Smooth muscle cell (in vitro differentiated cells): ENCODE measurements around the gene CCDC12. TPM values are rescaled to one million over a fixed set of nuclear protein-coding genes. Genes with fewer than 3 reads are reported as not detected.

Source experiments
- DNase-seq: peaks from one replicate; lab custom pipeline; 2025; ENCODE audit not compliant: unreplicated experiment; lab: John Stamatoyannopoulos, UW
- H2AFZ ChIP-seq: fragments of 200-600 bp; sonication (generic); 2 replicates; pipeline ENCODE4 v1.6.0; 2016; ENCODE audit warnings: antibody characterized with exemption, low read depth, mild to moderate bottlenecking
- H3F3A ChIP-seq: fragments of 200-600 bp; sonication (generic); 2 replicates; pipeline ENCODE4 v1.6.0; 2017; ENCODE audit warnings: antibody characterized with exemption, low read depth
- H3K27ac ChIP-seq: fragments of 200-600 bp; sonication (generic); 2 replicates; pipeline ENCODE4 v1.5.1; 2016; ENCODE audit warnings: low read depth, mild to moderate bottlenecking
- H3K27me3 ChIP-seq: fragments of 200-600 bp; sonication (generic); 2 replicates; pipeline ENCODE4 v1.6.1; 2016; ENCODE audit warnings: low read depth, mild to moderate bottlenecking
- H3K36me3 ChIP-seq: fragments of 200-600 bp; sonication (generic); 2 replicates; pipeline ENCODE4 v1.5.1; 2016; ENCODE audit warnings: low read depth
- H3K4me1 ChIP-seq: fragments of 200-600 bp; sonication (generic); 2 replicates; pipeline ENCODE4 v1.5.1; 2016; ENCODE audit warnings: low read depth
- H3K4me2 ChIP-seq: fragments of 200-600 bp; sonication (generic); 2 replicates; pipeline ENCODE4 v1.6.0; 2016; ENCODE audit warnings: mild to moderate bottlenecking
- H3K4me3 ChIP-seq: fragments of 200-600 bp; sonication (generic); 2 replicates; pipeline ENCODE4 v1.5.1; 2016; ENCODE audit warnings: mild to moderate bottlenecking
- H3K79me2 ChIP-seq: fragments of 200-600 bp; sonication (generic); 2 replicates; pipeline ENCODE4 v1.6.0; 2016; ENCODE audit warnings: low read depth, mild to moderate bottlenecking
- H3K9ac ChIP-seq: fragments of 200-600 bp; sonication (generic); 2 replicates; pipeline ENCODE4 v1.6.0; 2016; ENCODE audit warnings: low read depth
- H3K9me3 ChIP-seq: fragments of 200-600 bp; sonication (generic); replicated peaks from 2 replicates; pipeline ENCODE4 v1.5.1; 2016; ENCODE audit warnings: low read depth
- H4K20me1 ChIP-seq: fragments of 200-600 bp; sonication (generic); 2 replicates; pipeline ENCODE4 v1.6.0; 2016; ENCODE audit warnings: low read depth
- WGBS: methylation state at CpG from one replicate; pipeline ENCODE4 v1.1.7; 2016; ENCODE audit warnings: low lambda C conversion rate; 5-methylcytosine and 5-hydroxymethylcytosine counted together
- polyA plus RNA-seq: library from polyadenylated mRNA; unstranded; fragments of >200 nt; fragmentation: Nextera tagmentation; extraction: Ambion mirVana; gene quantifications from 2 replicates; pipeline ENCODE4 v1.2.1, GENCODE V29; 2016
- total RNA-seq: library from RNA; depleted of rRNA; stranded (reverse); fragments of >200 nt; gene quantifications from 2 replicates; pipeline ENCODE4 v1.2.3, GENCODE V29; 2014
- TF ChIP-seq, protein P1 (sequence below): fragments of 200-600 bp; sonication (generic); IDR thresholded peaks from 2 replicates; pipeline ENCODE4 v1.5.1; 2017; ENCODE audit warnings: borderline replicate concordance, mild to moderate bottlenecking, antibody characterized with exemption; ENCODE audit not compliant: insufficient read depth, poor library complexity, severe bottlenecking

CCDC12 gene
- total and polyA plus RNA-seq, 2 experiments from 2014 or later, result 23.9 to 52.4 TPM

DNA sequence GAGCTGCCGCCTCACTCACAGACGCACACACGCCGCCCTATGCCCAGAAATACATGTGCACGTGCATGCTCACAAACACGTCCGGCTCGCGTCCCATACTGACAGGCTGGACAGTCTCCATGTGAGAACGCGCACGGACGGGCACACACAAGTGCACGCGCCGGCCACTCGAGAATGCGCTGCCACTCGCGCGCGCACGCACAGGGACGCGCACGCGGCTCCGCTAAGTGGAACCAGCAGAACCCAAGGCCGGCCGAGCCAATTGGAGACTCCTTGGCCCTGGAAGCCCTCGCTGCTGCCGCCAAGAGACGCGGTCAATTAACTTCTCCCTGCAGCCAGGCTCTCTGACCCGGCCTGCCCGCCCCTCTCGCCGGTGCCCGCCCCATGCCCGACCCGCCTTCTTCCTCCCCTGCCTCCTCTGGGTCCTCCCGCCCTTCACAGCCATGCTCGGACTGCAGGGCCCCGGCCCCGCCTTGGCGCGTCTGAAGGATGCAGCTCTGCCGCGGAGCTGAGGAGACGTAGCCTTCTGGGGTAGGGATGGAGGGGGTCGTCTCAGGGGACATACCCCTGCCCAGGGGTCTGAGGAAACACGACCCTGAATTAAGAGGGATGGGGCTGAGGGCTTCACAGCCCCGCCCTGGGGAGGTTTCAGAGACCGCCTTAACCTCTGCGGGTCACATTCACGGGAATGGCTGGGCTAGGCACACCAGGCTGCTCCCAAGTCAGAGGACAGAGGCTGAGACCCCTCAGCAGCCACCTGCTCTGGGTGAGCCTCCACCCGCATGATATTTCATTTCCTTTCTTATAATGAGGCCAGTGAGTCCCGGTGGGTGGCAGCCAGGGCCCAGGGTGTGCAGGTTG lies 84.0 kb downstream of the CCDC12 start:
- Histone ChIP-seq H3K4me3 (peak overlapping the region; percentile 51), H2AFZ (no peak overlapping the region), H3K4me1 (no peaks in the 10 kb centered on the region), H3K9me3 (no peaks in the 10 kb centered on the region), H3K27ac (no peak overlapping the region), H3F3A (no peaks in the 10 kb centered on the region), H3K9ac (no peak overlapping the region), H4K20me1 (peaks cover 58% of the 10 kb centered on the region), H3K27me3 (no peaks in the 10 kb centered on the region), H3K4me2 (peak overlapping the region; percentile 92), H3K36me3 (no peaks in the 10 kb centered on the region), H3K79me2 (peaks cover 6% of the 10 kb centered on the region)
- TF ChIP-seq, protein P1, sequence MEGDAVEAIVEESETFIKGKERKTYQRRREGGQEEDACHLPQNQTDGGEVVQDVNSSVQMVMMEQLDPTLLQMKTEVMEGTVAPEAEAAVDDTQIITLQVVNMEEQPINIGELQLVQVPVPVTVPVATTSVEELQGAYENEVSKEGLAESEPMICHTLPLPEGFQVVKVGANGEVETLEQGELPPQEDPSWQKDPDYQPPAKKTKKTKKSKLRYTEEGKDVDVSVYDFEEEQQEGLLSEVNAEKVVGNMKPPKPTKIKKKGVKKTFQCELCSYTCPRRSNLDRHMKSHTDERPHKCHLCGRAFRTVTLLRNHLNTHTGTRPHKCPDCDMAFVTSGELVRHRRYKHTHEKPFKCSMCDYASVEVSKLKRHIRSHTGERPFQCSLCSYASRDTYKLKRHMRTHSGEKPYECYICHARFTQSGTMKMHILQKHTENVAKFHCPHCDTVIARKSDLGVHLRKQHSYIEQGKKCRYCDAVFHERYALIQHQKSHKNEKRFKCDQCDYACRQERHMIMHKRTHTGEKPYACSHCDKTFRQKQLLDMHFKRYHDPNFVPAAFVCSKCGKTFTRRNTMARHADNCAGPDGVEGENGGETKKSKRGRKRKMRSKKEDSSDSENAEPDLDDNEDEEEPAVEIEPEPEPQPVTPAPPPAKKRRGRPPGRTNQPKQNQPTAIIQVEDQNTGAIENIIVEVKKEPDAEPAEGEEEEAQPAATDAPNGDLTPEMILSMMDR, result no peak
- 7% methylated on average over 58 of the region's 58 CpGs for WGBS
- peak; percentile 52 for DNase-seq

DNA sequence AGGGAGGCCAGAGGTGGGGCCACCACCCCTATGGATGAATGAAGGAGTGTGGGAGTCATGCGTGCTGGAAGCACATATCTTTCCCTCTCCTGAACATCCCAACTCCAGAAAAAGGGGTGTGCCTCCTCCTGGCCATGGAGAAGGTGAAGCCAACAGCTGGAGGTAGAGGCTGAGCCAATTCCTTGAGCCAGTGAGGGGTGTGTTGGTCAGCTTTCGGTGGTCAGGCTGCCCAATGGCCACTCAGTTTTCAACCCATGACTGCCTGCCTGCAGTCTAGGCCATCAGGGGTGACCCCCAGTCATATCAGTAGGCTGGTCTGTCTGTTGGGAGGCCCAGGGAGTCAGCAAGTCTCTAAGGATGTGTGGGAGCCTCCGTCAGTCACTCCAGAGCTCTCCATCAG lies 85.4 kb downstream of the CCDC12 start:
- Histone ChIP-seq H3K9me3 (no peaks in the 10 kb centered on the region), H2AFZ (no peak overlapping the region), H3K27ac (no peak overlapping the region), H3F3A (no peaks in the 10 kb centered on the region), H3K4me1 (no peaks in the 10 kb centered on the region), H3K4me3 (no peak overlapping the region), H3K79me2 (peaks cover 13% of the 10 kb centered on the region), H4K20me1 (peaks cover 65% of the 10 kb centered on the region), H3K4me2 (no peak overlapping the region), H3K27me3 (no peaks in the 10 kb centered on the region), H3K9ac (no peak overlapping the region), H3K36me3 (no peaks in the 10 kb centered on the region)
- 93% methylated on average over 3 of the region's 3 CpGs for WGBS
- no peak for DNase-seq
- TF ChIP-seq, protein P1, result no peak

DNA sequence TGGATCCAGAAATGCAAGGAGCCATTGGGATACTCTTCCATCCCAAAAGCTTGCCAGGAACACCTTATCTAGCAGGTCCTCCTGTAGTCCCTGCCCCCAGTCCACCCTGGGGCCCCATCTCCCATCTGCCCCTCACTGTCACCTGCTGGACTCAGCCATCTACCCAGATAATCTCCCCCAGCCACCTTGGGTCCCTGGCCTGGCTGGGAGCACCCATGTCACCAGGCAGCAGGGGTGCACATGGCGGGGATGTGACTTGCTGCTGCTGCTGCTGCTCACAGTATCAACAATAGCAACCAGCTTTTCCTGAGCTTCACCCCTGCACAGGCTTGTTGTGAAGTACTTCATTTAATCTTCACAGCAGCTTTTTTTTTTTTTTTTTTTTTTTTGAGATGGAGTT lies 86.4 kb downstream of the CCDC12 start:
- Histone ChIP-seq H3K27ac (no peak overlapping the region), H3K27me3 (no peaks in the 10 kb centered on the region), H3K36me3 (no peaks in the 10 kb centered on the region), H4K20me1 (peaks cover 75% of the 10 kb centered on the region), H3K79me2 (peaks cover 21% of the 10 kb centered on the region), H2AFZ (no peak overlapping the region), H3K4me1 (no peaks in the 10 kb centered on the region), H3F3A (no peaks in the 10 kb centered on the region), H3K9me3 (no peaks in the 10 kb centered on the region), H3K9ac (no peak overlapping the region), H3K4me3 (no peak overlapping the region), H3K4me2 (no peak overlapping the region)
- no peak for DNase-seq
- TF ChIP-seq, protein P1, result no peak
- 100% methylated on average over 1 of the region's 1 CpG for WGBS
